Putamen (tissue), 1 donor: ENCODE measurements around the gene ARFGEF3.
"Not testable (repeated sequence)": the region's sequence is repeated elsewhere in the genome, so short reads cannot be mapped to it uniquely, and the experiment has no call there.

Experiments used
- DNase-seq: peaks from one replicate; pipeline ENCODE4 v3.0.0-alpha.2; 2016; ENCODE audit warnings: low spot score

ARFGEF3 gene, protein sequence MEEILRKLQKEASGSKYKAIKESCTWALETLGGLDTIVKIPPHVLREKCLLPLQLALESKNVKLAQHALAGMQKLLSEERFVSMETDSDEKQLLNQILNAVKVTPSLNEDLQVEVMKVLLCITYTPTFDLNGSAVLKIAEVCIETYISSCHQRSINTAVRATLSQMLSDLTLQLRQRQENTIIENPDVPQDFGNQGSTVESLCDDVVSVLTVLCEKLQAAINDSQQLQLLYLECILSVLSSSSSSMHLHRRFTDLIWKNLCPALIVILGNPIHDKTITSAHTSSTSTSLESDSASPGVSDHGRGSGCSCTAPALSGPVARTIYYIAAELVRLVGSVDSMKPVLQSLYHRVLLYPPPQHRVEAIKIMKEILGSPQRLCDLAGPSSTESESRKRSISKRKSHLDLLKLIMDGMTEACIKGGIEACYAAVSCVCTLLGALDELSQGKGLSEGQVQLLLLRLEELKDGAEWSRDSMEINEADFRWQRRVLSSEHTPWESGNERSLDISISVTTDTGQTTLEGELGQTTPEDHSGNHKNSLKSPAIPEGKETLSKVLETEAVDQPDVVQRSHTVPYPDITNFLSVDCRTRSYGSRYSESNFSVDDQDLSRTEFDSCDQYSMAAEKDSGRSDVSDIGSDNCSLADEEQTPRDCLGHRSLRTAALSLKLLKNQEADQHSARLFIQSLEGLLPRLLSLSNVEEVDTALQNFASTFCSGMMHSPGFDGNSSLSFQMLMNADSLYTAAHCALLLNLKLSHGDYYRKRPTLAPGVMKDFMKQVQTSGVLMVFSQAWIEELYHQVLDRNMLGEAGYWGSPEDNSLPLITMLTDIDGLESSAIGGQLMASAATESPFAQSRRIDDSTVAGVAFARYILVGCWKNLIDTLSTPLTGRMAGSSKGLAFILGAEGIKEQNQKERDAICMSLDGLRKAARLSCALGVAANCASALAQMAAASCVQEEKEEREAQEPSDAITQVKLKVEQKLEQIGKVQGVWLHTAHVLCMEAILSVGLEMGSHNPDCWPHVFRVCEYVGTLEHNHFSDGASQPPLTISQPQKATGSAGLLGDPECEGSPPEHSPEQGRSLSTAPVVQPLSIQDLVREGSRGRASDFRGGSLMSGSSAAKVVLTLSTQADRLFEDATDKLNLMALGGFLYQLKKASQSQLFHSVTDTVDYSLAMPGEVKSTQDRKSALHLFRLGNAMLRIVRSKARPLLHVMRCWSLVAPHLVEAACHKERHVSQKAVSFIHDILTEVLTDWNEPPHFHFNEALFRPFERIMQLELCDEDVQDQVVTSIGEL (N-terminal part only)

DNA sequence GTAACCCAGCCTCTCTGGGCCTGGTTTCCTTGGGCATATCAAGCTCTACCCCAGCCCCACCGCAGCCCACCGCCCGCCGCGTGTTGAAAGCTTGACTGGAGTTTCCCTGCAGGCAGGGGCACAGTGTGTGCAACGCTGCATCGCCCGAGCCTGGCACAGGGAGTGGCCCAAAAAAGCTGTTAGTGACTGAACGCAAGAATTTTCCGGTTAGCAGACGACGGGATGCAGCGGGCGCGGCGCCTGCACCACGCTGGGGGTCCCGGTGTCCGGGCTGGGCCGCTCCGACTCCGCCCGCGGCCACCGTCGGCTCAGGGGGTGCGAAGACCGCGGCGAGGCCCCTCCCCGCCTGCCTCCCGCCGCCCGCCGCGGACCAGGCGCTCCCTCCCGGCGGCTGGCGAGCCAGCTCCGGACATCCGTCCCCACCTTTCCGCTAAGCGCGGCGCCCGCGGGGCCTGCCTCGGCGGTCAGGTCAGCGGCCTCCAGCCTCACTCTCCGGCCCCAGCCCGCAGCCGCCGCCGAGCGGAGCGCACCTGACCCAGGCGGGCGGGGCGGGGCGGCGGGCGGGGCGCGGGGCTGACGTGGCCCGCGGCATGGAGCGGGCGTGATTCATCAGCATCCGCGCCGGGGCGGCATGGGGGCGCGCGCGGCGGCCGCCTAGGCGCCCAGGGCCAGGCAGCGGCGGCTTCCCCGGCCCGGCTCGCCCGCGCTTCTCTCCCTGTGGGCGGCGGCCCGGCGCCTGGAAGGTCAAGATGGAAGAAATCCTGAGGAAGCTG is at the start of gene ARFGEF3:
Gene ARFGEF3 (plus strand): TSS at position 602 of the 773 bp plus-strand sequence. CDS start 148 bp downstream, at position 750.
- peak; percentile 77 for DNase-seq

DNA sequence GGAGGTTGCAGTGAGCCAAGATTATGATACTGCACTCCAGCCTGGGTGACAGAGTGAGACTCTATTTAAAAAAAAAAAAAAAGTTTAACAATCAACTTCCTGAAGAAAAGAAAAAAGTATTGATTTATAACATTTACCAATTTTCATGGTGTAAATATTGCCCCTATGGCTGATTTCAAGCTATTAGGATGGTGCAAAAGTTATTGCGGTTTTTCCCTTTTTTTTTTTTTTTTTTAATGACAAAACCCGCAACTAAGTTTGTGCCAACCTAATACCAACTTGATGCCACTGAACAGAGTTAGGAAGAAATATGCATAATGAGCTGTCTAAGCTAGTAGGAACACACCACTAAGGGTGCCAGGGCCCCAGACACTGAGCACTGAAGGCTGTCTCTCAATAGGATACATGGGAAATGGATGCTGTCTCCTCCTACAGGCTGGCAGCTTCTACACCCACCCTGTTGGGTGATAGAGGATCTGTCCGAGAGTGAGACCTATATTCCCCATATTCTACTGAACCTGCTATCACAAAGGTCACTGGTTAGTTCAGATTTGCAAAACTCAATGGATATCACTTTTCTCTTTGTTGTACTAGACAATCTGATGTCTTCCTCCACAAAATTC is 48.0 kb upstream of the ARFGEF3 start:
- no peak for DNase-seq

- no peak for DNase-seq
These were observed 46.5 kb upstream of the ARFGEF3 start for GRCh38 chr6:138115201-138115600.

GRCh38 chr6:138115877-138116660 is 45.7 kb upstream of the ARFGEF3 start:
- peak; percentile 70 for DNase-seq

DNA sequence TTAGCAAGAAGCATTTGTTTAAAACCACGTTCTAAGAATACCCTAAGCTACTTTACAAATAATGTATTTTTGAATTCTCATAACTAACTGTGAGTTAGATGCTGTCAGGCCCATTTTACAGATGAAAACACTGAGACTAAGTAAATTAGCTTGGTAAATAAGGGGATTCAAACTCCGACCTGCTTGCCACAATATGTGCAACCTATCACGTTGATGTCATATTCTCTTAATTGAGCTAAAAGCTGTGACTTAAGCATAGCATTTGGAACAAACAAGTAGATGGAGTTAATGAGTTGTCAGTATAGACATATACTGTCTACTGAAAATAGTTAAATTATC is 45.1 kb upstream of the ARFGEF3 start:
- DNase-seq: no peak

DNA sequence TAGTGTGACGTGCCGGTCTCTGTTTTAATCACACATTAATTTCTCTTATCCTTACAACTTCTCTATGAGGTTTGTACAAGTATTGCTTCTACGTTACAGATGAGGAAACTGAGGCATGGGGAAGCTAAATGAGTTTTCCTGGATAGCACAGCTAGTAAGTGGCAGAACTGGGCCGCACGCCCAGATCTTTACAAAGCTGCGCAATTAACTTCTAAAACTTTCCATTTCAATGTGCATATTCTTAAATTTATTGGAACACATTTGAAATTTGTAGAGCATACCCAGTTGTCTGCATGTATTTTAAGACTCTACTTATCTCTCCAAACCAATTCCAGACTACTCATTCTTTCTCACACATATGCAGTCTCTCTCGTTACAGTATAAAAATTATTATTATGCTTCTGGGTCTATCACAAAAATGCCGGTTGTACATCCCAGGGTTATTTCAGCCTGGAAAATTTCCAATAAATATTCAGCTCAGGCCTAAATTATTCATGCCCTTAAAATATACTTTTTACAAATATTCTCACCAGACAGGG is 44.3 kb upstream of the ARFGEF3 start:
- DNase-seq: no peak

DNA sequence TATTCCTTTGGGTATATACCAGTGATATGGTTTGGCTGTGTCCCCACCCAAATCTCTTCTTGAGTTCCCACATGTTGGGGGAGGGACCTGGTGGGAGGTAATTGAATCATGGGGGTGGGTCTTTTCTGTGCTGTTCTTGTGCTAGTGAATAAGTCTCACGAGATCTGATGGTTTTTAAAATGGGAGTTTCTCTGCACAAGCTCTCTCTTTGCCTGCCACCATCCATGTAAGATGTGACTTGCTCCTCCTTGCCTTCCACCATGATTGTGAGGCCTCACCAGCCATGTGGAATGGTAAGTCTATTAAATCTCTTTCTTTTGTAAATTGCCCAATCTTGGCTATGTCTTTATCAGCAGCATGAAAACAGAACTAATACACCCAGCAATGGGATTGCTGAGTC is 42.5 kb upstream of the ARFGEF3 start:
- not testable (repeated sequence) for DNase-seq

- no peak for DNase-seq
These were observed 41.8 kb upstream of the ARFGEF3 start for GRCh38 chr6:138119976-138120375.

DNA sequence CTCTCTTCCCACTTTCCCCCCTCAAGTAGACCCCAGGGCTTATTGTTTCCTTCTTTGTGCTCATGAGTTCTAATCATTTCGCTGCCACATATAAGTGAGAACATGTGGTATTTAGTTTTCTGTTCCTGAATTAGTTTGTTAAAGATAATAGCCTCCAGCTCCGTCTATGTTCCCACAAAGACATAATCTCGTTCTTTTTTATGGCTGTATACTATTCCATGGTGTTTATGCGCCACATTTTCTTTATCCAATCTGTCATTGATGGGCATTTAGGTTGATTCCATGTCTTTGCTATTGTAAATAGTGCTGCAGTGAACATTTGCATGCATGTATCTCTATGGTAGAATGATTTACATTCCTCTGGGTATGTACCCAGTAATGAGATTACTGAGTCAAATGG is 37.6 kb upstream of the ARFGEF3 start:
- no peak for DNase-seq

DNA sequence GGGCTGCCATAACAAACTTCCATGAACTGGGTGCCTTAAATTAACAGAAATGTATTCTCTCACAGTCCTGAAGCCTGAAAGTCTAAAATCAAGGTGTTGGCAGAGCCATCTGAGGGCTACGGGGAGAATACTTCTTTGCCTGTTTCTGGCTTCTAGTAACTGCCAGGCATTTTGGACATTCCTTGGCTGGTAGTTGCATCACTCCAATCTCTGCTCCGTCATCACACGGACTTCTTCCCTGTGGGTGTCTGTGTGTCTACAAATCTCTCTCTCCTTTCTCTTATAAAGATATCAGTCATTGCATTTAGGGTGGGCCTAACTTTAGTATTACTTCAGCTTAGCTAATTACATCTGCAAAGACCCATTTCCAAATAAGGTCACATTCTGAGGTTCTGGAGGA is 33.6 kb upstream of the ARFGEF3 start:
- DNase-seq: no peak

- DNase-seq: no peak
These were observed 32.5 kb upstream of the ARFGEF3 start for GRCh38 chr6:138129190-138129589.

GRCh38 chr6:138142806-138143205 is 18.9 kb upstream of the ARFGEF3 start:
- no peak for DNase-seq

DNA sequence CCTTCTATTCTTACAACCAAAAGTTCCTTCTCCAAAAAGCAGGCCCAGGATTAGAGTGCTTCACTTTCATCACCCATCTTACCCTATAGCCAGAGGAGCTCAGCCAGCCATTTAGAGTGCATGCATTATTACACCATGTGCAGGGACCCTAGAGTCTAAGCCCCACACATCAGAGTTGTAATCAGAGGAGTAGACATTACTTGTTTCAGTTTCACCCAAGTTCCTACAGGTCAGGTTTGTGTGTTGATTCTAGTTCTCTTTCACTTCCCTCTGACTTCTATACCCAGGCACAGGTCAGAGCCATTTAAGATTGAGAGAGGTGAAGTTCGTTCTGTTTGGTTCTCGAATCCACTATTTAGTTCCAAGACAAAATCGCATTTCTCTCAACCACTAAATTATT is 16.3 kb upstream of the ARFGEF3 start:
- DNase-seq: no peak

DNA sequence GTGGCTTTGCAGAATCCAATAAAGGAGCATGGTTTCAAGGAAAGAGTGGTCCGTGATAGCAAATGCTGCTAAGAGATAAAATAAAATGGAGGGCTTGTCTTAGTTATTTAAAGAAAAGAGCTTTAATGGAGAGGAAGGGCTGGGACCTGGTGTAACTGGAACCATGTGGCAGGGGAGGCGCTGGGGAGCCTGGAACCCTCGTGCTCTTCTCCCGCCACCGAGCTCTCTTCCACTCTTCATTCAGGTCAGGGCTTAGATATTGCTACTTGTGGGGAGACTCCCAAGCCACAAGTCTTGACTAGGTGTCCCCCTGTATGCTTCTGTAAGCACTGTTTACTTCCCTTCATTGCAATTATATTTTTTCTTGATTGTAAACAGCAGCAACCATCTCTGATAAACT is 15.2 kb upstream of the ARFGEF3 start:
- DNase-seq: no peak

- DNase-seq: no peak
These were observed 6.3 kb upstream of the ARFGEF3 start for GRCh38 chr6:138155443-138155842.

DNA sequence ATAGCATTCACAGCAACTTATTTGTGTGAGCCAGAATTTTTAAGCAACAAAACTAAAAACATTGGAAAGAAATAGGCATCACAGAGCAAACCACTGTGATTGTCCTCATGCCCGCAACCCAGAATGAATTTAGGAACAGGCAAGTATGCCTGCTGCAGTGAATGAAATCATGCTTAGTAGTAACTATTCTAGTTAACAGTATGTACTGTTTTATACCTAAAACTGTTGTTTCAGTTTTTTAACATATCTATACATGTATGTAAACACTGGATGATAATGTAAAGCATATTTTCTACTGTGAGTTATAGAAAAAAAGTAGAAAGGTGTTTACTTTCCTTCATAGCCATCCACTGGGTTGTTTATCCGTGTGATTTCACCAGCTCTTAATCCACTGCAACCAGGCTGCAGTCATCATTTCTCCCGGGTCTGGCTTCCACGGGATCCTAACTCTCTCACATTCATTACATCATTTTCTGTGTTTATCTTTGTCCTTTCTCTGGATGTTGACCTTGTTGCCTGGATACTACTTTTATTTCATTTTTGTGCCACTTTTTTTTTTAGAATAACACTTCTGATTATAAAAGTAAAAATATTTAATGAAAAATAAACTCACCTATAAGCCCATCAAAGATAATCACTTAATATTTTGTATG is 3.6 kb upstream of the ARFGEF3 start:
- DNase-seq: no peak

- DNase-seq: no peak
These were observed 2.5 kb upstream of the ARFGEF3 start for GRCh38 chr6:138159246-138159645.

DNA sequence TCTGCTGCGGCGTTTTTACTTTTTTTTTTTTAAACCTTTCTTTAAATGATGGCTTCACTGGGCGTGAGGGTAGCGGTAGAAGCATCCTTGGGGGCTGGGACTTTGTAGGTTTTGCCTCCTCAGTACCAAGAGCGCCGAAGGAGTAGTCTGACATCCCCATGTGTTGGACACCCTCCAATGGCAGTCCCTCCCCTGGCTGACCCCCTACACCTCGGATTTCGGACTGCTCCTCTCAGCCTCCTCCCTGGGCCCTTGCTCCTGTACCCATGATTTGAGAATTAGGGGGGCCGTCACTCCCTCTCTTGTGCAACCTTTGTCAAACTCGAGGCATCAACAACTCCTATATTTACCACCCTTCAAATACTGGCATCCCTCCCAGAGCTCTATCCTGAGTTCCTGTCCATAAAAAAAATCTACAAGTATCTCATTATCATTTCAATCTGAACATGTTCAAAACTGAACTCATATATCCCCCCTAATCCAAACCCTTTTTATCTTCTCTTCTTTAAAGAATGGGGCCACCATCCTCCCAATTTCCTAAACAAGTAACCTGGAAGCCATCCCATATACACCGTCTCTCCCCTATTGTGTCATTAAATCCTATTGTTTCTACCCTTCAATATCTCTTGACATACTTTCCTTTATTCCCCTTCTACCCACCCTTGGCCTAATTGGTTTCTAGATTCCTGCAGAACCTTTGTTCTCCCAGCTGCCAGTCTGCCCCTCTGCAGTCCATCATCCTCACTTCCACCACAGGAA is 1.2 kb upstream of the ARFGEF3 start:
- no peak for DNase-seq

DNA sequence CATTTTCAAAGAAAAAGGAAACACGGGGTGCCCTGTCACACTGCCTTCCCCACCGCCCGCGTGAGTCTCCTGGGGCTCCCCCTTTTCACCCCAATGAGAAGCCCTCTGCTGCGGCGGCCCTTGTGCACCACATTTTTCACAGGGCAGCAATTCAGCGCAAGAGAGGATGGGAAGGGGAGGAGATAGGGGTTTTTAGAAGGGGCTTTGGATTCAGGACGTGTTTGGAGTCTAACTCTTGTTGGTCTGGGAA is 726 bp upstream of the ARFGEF3 start:
- no peak for DNase-seq
